SK-N-SH (cell line): ENCODE data around the gene HNRNPL. TPM values are rescaled to one million over a fixed set of nuclear protein-coding genes. Genes with fewer than 3 reads are reported as not detected.
"Not testable (repeated sequence)": the region's sequence is repeated elsewhere in the genome, so short reads cannot be mapped to it uniquely, and the experiment has no call there.

Experiments used
- CTCF ChIA-PET: fragments of 300-600, 350-600 bp; formaldehyde crosslinking; extraction: SDS; loops from one replicate; lab custom pipeline; 2021; lab: Yijun Ruan, JAX
- POLR2A ChIA-PET: fragments of 350-600 bp; sonication (Branson Sonifier 250); formaldehyde crosslinking; extraction: SDS; loops from one replicate; lab custom pipeline; 2020; ENCODE audit warnings: antibody characterized with exemption, inconsistent platforms; lab: Yijun Ruan, JAX
- DNase-seq: peaks from one replicate; pipeline ENCODE4 v3.0.0; 2012
- H2AFZ ChIP-seq: fragments of 200-600 bp; sonication (generic); 2 replicates; pipeline ENCODE4 v1.8.1; 2016; ENCODE audit warnings: antibody characterized with exemption, mild to moderate bottlenecking, low read depth
- H3F3A ChIP-seq: fragments of 200-600 bp; sonication (generic); replicated peaks from 2 replicates; pipeline ENCODE3; 2016; ENCODE audit warnings: antibody characterized with exemption, mild to moderate bottlenecking; ENCODE audit not compliant: insufficient read depth
- H3K27ac ChIP-seq, 2 experiments: fragments of 200-500 bp in 1 of 2; fragments of 200-600 bp in 1 of 2; sonication (Bioruptor generic) in 1 of 2; sonication (generic), shearing (Covaris generic) in 1 of 2; 2 replicates each; pipeline versions ENCODE4 v1.5.1 to v1.6.1; 2014 to 2016; ENCODE audit warnings: low read depth in 2 of 2, inconsistent platforms in 1 of 2, low read length in 1 of 2, mild to moderate bottlenecking in 1 of 2, mixed read lengths in 1 of 2
- H3K27me3 ChIP-seq: fragments of 200-600 bp; sonication (generic), shearing (Covaris generic); 2 replicates; pipeline ENCODE4 v1.6.1; 2016; ENCODE audit warnings: mixed run types; ENCODE audit not compliant: insufficient read depth
- H3K36me3 ChIP-seq, 2 experiments: fragments of 200-500 bp in 1 of 2; fragments of 200-600 bp in 1 of 2; sonication (Bioruptor generic) in 1 of 2; sonication (generic) in 1 of 2; replicated peaks in 1 of 2; 2 replicates each; pipeline versions ENCODE3 to v1.5.1; 2014 to 2016; ENCODE audit warnings: low read length in 1 of 2, mild to moderate bottlenecking in 1 of 2; ENCODE audit not compliant: insufficient read depth in 2 of 2, control insufficient read depth in 1 of 2
- H3K4me1 ChIP-seq, 2 experiments: fragments of 200-500 bp in 1 of 2; fragments of 200-600 bp in 1 of 2; sonication (Bioruptor generic) in 1 of 2; sonication (generic), shearing (Covaris generic) in 1 of 2; 2 replicates each; pipeline versions ENCODE4 v1.5.1 to v1.6.1; 2014 to 2016; ENCODE audit warnings: low read depth in 1 of 2, low read length in 1 of 2, mixed run types in 1 of 2; ENCODE audit not compliant: insufficient read depth in 2 of 2, control insufficient read depth in 1 of 2
- H3K4me2 ChIP-seq: fragments of 200-600 bp; sonication (generic), shearing (Covaris generic); 2 replicates; pipeline ENCODE4 v1.6.1; 2017; ENCODE audit warnings: mixed run types
- H3K4me3 ChIP-seq, 2 experiments: fragments of 200-500 bp in 1 of 2; fragments of 200-600 bp in 1 of 2; sonication (Bioruptor generic) in 1 of 2; sonication (generic), shearing (Covaris generic) in 1 of 2; 2 replicates each; pipeline versions ENCODE4 v1.5.1 to v1.8.1; 2014 to 2016; ENCODE audit warnings: low read depth in 2 of 2, inconsistent platforms in 1 of 2, low read length in 1 of 2, mild to moderate bottlenecking in 1 of 2, mixed read lengths in 1 of 2, moderate library complexity in 1 of 2
- H3K79me2 ChIP-seq: fragments of 200-600 bp; sonication (generic); 2 replicates; pipeline ENCODE4 v1.8.1; 2017; ENCODE audit warnings: mild to moderate bottlenecking; ENCODE audit not compliant: insufficient read depth
- H3K9ac ChIP-seq: fragments of 200-600 bp; sonication (generic); 2 replicates; pipeline ENCODE4 v1.6.1; 2017; ENCODE audit warnings: mixed run types
- H3K9me2 ChIP-seq: fragments of 200-600 bp; sonication (generic); 2 replicates; pipeline ENCODE4 v1.6.1; 2017; ENCODE audit warnings: mixed run types
- H3K9me3 ChIP-seq: fragments of 200-600 bp; sonication (generic); 2 replicates; pipeline ENCODE4 v1.6.1; 2017; ENCODE audit warnings: mixed run types, mild to moderate bottlenecking, moderate library complexity
- H4K20me1 ChIP-seq: fragments of 200-600 bp; sonication (generic); 2 replicates; pipeline ENCODE4 v1.6.1; 2017; ENCODE audit warnings: mild to moderate bottlenecking, mixed run types; ENCODE audit not compliant: insufficient read depth
- CHD2 ChIP-seq: fragments of 150-350 bp; IDR thresholded peaks from 2 replicates; pipeline ENCODE4 v1.6.1; 2018; ENCODE audit warnings: low read length; ENCODE audit not compliant: partially characterized antibody
- EZH2phosphoT487 ChIP-seq: fragments of 200-600 bp; sonication (generic); IDR thresholded peaks from 2 replicates; pipeline ENCODE4 v1.6.1; 2017; ENCODE audit warnings: low read depth, mixed run types, mild to moderate bottlenecking, antibody characterized with exemption, moderate library complexity, borderline replicate concordance
- GABPA ChIP-seq: IDR thresholded peaks from 2 replicates; pipeline ENCODE4 v1.4.0; 2012; ENCODE audit warnings: low read depth, mild to moderate bottlenecking
- MEF2A ChIP-seq: IDR thresholded peaks from 2 replicates; pipeline ENCODE4 v1.4.0; 2012; ENCODE audit warnings: low read depth, borderline replicate concordance
- MXI1 ChIP-seq: IDR thresholded peaks from 2 replicates; pipeline ENCODE4 v1.6.1; 2012; ENCODE audit warnings: mild to moderate bottlenecking, low read depth, low read length, improper control_type of control experiment
- RAD21 ChIP-seq: IDR thresholded peaks from 2 replicates; pipeline ENCODE4 v1.6.1; 2012; ENCODE audit warnings: mild to moderate bottlenecking, low read length
- RCOR1 ChIP-seq: fragments of 150-350 bp; IDR thresholded peaks from 2 replicates; pipeline ENCODE4 v1.6.1; 2017; ENCODE audit warnings: antibody characterized with exemption, low read length
- RFX5 ChIP-seq: IDR thresholded peaks from 2 replicates; pipeline ENCODE4 v1.6.1; 2012; ENCODE audit warnings: mild to moderate bottlenecking, improper control_type of control experiment, low read length
- SMC3 ChIP-seq: IDR thresholded peaks from 2 replicates; pipeline ENCODE4 v1.6.1; 2012; ENCODE audit warnings: low read depth, low read length, improper control_type of control experiment
- TEAD4 ChIP-seq: IDR thresholded peaks from 2 replicates; pipeline ENCODE4 v1.4.0; 2012; ENCODE audit warnings: mild to moderate bottlenecking, borderline replicate concordance; ENCODE audit not compliant: insufficient read depth
- YY1 ChIP-seq: IDR thresholded peaks from 2 replicates; pipeline ENCODE4 v1.4.0; 2012; ENCODE audit warnings: low read depth, mild to moderate bottlenecking
- WGBS: methylation state at CpG from one replicate; pipeline ENCODE4 v1.1.6; 2017; ENCODE audit warnings: low lambda C conversion rate; 5-methylcytosine and 5-hydroxymethylcytosine counted together
- polyA plus RNA-seq, 3 experiments: library from polyadenylated mRNA; depleted of rRNA; stranded (reverse); fragments of >200 nt; gene quantifications; 2 replicates each; pipeline ENCODE4 v1.2.3, GENCODE V29; 2012
- TF ChIP-seq, protein P1 (sequence below): fragments of 200-600 bp; sonication (generic); IDR thresholded peaks from 2 replicates; pipeline ENCODE4 v1.6.1; 2017; ENCODE audit warnings: antibody characterized with exemption, mild to moderate bottlenecking, moderate library complexity

The HNRNPL gene
- polyA plus RNA-seq, 1 of the 3 experiments (the other 2 are of a cell fraction), result 280 TPM

DNA sequence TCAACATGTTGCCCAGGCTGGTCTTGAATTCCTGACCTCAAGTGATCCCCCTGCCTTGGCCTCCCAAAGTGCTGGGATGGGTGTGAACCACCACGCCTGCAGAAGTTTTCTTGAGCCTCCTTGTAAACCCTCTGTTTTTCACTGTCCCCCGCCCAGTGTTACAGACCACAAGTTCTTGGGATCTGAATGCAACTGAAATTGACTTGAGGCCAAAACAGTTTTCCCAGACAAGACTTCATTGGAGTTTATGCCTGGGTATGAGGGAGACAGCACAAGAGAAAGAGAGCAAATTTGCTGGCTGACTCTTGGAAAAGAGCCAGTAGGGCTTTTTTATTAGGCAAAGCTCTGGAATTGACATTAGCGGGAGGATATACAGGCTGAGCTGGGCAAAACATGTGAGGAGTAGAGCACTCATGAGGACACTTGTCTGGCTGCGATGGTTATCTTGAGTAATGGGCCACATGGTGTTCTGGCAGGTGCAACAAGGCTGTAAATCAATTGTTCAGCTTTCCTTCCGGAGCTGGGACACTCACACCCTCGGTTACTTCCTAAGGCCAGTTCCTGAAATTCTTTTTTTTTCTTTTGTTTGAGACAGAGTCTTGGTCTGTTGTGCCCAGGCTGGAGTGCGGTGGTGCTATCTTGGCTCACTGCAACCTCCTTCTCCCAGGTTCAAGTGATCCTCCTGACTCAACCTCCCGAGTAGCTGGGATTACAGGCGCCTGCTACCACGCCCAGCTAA, 12.7 kb upstream of the HNRNPL start (continued):
- no peak for TF ChIP-seq TEAD4
- TF ChIP-seq SMC3, result no peak; the same call in 1 of the 2 replicates
- TF ChIP-seq RCOR1, result peak; percentile 100
- TF ChIP-seq CHD2, result peak; percentile 91
- TF ChIP-seq RFX5, result peak; percentile 53; the same call in 1 of the 2 replicates
- TF ChIP-seq, protein P1, sequence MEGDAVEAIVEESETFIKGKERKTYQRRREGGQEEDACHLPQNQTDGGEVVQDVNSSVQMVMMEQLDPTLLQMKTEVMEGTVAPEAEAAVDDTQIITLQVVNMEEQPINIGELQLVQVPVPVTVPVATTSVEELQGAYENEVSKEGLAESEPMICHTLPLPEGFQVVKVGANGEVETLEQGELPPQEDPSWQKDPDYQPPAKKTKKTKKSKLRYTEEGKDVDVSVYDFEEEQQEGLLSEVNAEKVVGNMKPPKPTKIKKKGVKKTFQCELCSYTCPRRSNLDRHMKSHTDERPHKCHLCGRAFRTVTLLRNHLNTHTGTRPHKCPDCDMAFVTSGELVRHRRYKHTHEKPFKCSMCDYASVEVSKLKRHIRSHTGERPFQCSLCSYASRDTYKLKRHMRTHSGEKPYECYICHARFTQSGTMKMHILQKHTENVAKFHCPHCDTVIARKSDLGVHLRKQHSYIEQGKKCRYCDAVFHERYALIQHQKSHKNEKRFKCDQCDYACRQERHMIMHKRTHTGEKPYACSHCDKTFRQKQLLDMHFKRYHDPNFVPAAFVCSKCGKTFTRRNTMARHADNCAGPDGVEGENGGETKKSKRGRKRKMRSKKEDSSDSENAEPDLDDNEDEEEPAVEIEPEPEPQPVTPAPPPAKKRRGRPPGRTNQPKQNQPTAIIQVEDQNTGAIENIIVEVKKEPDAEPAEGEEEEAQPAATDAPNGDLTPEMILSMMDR, result no peak
- TF ChIP-seq GABPA, result no peak
- peak; percentile 41 for TF ChIP-seq RAD21
- TF ChIP-seq MEF2A, result no peak
- TF ChIP-seq MXI1, result peak; percentile 97
- no peak for TF ChIP-seq YY1

DNA sequence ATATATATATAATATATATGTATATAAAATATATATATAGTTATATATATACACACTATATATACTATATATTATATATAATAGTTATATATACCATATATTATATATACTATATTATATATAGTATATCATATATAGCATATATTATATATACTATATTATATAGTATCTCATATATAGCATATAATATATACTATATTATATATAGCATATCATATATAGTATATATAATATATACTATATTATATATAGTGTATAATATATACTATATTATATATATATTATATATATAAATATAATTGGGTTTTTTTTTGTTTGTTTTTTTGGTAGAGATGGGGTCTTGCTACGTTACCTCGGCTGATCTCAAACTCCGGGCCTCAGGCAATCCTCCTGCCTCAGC, 11.6 kb upstream of the HNRNPL start:
- TF ChIP-seq RAD21 (no peak), EZH2phosphoT487 (no peak), MXI1 (no peak), RFX5 (no peak)
- TF ChIP-seq, all 33 proteins: peak for 0
- no peaks in the 10 kb centered on the region for H3K27me3 ChIP-seq
- H2AFZ ChIP-seq, result no peak overlapping the region
- WGBS, result 98% methylated on average over 3 of the region's 3 CpGs
- H3K79me2 ChIP-seq, result no peaks in the 10 kb centered on the region
- H3K4me1 ChIP-seq, result peaks cover 0 to 7% of the 10 kb centered on the region in 2 experiments; a peak in 1 of 4 replicates
- H3K27ac ChIP-seq, result peak overlapping the region in 1 of 2 experiments; percentile 8; a peak in 1 of 4 replicates
- no peaks in the 10 kb centered on the region for H3F3A ChIP-seq
- H3K9ac ChIP-seq, result no peak overlapping the region
- no peaks in the 10 kb centered on the region for H3K9me3 ChIP-seq
- no peak overlapping the region for H3K4me2 ChIP-seq
- H3K4me3 ChIP-seq, result no peak overlapping the region
- DNase-seq, result no peak
- POLR2A ChIA-PET, result interaction anchor here (0.9 to 1.3 kb wide), 2 partner anchors 10 to 12 kb away, joined by 3 read pairs; no protein-coding TSS in a partner anchor
- H3K9me2 ChIP-seq, result no peaks in the 10 kb centered on the region
- CTCF ChIA-PET, result no interaction called here
- H4K20me1 ChIP-seq, result no peaks in the 10 kb centered on the region
- H3K36me3 ChIP-seq, result no peaks in the 10 kb centered on the region

DNA sequence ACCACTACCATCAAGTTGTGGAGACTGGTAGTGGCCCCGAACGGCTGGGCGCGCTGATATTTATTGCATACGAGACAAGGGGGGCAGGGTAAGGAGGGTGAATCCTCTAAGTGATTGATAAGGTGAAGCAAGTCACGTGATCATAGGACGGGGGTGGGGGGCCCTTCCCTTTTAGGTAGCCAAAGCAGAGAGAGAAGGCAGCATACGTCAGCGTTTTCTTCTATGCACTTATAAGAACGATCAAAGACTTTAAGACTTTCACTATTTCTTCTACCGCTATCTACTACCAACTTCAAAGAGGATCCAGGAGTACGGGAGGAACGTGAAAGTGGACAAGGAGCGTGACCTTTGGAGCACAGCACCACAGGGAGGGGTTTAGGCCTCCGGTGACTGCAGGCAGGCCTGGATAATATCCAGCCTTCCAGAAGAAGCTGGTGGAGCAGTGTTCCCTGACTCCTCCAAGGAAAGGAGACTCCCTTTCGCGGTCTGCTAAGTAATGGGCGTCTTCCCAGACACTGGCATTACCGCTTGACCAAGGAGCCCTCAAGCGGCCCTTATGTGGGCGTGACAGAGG, 9.9 kb upstream of the HNRNPL start:
- H3K4me2 ChIP-seq, H3K9ac ChIP-seq, DNase-seq, H3K4me1 ChIP-seq, H3K27ac ChIP-seq, H3F3A ChIP-seq, H3K9me3 ChIP-seq, H3K79me2 ChIP-seq, H3K36me3 ChIP-seq, H3K4me3 ChIP-seq, POLR2A ChIA-PET, H4K20me1 ChIP-seq, H3K27me3 ChIP-seq, H3K9me2 ChIP-seq, H2AFZ ChIP-seq: not testable (repeated sequence)
- CTCF ChIA-PET, result interaction anchor here (1.1 kb wide), 1 partner anchor 10 kb away, joined by 3 read pairs; no protein-coding TSS in a partner anchor
- 86% methylated on average over 19 of the region's 21 CpGs for WGBS
